HG03460 (cell line): ENCODE results near the gene CUL4B.
A peak's percentile ranks its signal among the peaks of the same experiment; 100 is the strongest.
"Not testable (repeated sequence)": the region's sequence is repeated elsewhere in the genome, so short reads cannot be mapped to it uniquely, and the experiment has no call there.

Source experiments
- ATAC-seq: cut with Tn5 transposase; IDR thresholded peaks from one replicate; pipeline ENCODE4 v1.9.1; 2021; ENCODE audit not compliant: unreplicated experiment

Gene CUL4B

GRCh38 chrX:120534413-120535205 is 26.2 kb downstream of the CUL4B start:
- ATAC-seq = no peak

DNA sequence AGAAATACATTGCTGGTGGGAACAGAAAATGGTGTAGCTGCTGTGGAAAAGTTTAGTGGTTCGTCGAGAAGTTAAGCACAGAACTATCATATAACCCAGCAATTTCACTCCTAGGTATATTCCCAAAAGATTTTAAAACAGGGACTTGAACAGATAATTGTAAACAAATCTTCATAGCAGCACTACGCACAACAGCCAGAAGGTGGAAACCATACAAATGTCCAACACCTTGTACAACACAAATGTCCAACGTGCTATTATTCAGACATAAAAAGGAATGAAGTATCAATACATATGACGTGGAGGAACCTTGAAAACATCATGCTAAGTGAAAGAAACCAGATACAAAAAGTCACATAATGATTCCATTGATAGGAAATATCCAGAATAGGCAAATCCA is 37.9 kb downstream of the CUL4B start:
- ATAC-seq = no peak

- no peak for ATAC-seq
These were observed 42.8 kb downstream of the CUL4B start for GRCh38 chrX:120517936-120518335.

- no peak for ATAC-seq
These were observed 46.5 kb downstream of the CUL4B start for GRCh38 chrX:120514236-120514635.

- no peak for ATAC-seq
These were observed 48.1 kb downstream of the CUL4B start for GRCh38 chrX:120512627-120513026.

DNA sequence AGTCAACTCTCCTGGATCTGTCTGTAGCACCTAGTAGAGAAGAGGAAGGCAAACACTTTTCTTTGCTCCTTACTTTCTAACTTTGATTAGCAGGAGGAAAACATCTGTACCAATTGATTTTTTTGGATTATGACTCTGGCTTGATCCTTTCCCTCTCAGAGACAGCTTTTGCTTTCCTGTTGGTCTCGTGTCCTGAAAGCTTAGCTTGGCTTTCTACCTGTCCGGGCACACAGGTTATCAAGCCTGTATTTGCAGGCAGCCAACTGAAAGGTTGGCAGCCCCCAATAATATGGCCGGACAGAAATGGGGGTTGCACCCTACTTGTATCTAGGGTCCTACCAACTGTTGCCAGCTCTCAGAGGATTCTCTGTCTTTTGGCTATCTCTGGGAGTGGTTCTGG is 48.5 kb downstream of the CUL4B start:
- ATAC-seq = no peak

DNA sequence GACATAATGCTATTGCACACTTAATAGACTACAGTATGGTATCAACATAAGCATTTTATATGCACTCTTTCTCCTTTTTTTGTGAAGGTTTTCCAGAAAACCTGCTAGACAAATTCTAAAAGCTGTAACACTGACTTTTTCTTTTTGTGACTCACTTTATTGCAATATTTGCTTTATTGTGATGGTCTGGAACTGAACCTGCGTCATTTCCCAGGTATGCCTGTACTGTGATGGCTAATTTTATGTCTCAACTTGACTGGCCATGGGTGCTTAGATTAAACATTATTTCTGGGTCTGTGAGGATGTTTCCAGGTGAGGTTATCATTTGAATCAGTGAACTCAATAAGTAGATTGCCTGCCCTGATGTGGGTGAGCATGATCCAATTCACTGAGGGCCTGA is 56.2 kb downstream of the CUL4B start:
- no peak for ATAC-seq

DNA sequence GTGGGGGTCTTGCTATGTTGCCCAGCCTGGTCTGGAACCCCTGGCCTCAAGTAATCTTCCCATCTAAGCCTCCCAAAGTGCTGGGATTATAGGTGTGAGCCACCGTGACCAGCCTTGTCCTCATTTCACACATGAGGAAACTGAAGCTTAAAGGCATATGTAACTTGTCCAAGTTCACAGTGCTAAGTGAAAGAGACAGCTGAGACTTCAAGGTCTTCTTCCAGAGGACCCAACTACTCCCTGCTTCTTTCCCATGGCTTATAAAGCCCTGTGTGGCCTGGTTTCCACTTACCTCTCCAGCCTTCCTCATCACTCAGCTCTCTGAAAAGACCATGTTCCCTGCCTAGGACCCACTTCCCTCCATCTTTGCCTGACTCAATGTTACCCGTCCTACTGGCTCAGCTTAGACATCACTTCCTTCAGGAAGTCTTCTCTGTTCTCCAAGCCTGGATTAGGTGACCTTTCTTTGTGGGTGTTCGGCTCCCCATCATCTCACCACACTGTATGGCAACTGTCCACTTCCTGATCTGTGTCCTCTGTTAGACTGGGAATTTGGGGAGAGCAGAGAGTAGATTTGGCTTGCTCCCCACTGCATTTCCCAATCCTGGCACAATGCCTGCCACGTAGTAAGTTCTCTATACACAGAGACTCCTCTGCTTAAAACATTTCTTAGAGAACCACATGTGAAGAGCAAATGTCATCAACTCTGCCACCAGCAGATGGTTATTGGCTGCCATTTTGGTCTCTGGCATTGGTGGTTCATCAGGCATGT is 61.3 kb downstream of the CUL4B start:
- no peak for ATAC-seq

DNA sequence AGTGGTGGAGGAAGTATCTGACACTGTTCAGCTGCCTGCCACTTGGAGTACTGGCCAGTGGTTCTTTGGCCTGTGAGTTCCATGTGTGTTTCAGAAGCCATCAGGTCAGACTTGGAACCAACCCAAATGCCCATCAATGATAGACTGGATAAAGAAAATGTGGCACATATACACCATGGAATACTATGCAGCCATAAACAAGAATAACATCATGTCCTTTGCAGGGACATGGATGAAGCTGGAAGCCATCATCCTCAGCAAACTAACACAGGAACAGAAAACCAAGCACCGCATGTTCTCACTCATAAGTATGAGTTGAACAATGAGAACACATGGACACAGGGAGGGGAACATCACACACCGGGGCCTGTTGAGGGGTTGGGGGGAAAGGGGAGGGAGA is 70.6 kb downstream of the CUL4B start:
- ATAC-seq = not testable (repeated sequence)

DNA sequence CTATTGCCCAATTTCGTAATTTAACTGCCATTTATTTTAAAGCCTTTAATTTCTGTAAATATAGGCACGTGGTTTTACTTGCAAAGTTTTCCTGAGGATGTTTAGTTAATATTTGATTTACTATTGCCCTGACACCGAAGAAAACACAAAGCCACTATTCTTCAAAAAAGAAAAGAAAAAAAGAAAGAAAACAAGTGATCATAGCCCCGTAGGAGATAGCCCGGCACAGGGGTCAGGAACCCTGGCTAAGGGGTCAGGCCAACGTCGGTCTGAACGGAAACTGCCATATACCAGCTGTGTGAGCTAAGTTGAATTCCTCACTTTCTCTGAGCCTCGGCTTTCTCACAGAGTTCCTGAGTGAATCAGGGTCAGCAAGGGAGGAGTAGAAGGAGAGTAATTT is 74.0 kb downstream of the CUL4B start:
- no peak for ATAC-seq

DNA sequence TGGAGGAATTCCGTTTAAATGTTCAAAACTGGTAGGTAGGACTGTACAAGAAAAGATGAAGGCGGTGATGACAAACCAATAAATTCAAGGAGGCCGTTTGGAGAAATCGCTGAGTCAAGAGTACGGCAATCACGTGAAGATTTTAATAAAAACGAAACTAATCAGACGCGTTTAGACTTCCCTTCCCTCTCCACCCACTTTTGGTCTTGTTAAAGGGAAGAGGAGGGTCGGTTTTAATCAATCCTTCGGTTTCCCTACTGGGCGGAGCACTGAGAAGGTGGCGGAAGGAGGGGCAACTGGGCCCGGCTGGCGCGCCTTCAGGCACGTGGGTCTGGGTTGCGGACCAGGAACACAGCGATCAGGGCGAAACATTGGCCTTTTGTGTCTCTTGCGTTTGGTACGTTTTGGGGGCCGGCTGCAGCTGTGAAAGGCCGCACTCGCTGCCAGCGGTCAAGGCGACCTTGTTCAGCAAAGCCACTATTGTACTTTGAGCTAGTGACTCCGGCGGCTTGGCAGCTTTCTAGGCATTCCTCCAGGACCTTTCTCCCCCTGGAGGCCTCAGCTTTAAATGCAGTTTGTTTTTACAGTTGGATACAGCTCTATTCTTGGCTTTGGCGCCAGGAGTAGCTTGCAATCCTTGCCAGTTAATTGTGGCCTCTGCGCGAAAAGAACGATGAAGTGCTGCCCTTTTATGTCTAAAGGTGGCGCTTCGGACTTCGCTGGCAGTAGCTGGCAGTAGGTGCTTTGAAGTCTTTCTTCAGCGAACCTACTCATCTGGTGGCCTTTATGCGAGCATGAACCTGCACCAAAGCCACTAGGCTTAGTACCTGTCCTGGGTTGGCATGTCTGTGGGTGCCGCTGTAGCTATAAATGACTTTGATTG is 74.9 kb downstream of the CUL4B start:
- ATAC-seq = peak; percentile 78

- ATAC-seq = peak; percentile 4
These were observed 75.5 kb downstream of the CUL4B start for GRCh38 chrX:120485315-120485637.

DNA sequence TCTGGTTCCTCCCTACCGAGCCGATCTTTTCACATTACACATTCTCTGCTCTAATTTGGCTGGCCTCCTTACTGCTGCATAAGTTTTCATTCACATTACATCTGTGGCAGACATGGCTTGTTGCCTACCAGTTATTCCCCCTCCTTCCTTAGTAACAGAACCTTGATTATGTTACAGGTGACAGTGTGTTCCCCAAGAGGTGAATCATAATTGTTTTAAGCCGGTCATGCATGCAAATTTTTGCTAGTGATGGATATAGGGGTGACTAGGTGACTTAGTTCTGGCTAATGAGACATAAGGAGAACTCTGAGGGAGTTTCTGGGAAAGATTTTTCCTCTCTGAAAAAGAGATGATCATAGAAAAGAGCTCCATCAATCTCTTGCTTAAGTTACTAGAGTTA is 83.3 kb downstream of the CUL4B start:
- ATAC-seq = no peak

DNA sequence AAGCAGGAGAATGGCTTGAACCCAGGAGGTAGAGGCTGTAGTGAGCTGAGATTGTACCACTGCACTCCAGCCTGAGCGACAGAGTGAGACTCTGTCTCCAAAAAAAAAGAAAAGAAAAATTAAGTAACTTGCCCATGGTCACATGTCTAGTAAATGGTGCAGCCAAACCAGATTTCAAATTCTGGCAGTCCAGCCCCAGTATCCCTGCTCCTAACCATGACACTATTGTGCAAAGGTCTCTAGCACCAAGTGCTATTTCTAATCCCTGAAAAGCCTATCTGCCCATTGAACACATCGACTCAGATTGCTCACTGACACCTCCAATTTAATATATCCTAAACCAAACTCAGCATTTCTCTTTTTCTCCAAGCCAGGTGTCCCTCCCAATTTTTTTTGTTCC is 84.0 kb downstream of the CUL4B start:
- ATAC-seq = no peak

GRCh38 chrX:120475447-120475846 is 85.3 kb downstream of the CUL4B start:
- not testable (repeated sequence) for ATAC-seq
